H1 (cell line): ENCODE measurements around the gene IFIT5. TPM values are rescaled to one million over a fixed set of nuclear protein-coding genes. Genes with fewer than 3 reads are reported as not detected.

ENCODE experiments used
- BRCA1 ChIP-seq: IDR thresholded peaks from 2 replicates; pipeline ENCODE4 v1.6.1; 2012; ENCODE audit warnings: low read depth, low read length, improper control_type of control experiment
- CTCF ChIP-seq, 3 experiments: IDR thresholded peaks; 1 replicate in 2 of 3; 2 replicates in 1 of 3; pipeline versions ENCODE4 v1.5.1 to v1.6.1; 2011; ENCODE audit warnings: low read length in 3 of 3, mild to moderate bottlenecking in 3 of 3, inconsistent platforms in 2 of 3, low read depth in 1 of 3, moderate library complexity in 1 of 3; ENCODE audit not compliant: insufficient read depth in 1 of 3; ENCODE audit errors: control extremely low read depth in 1 of 3
- RNF2 ChIP-seq: fragments of 200-900, 300-1000 bp; sonication (generic); IDR thresholded peaks from 2 replicates; pipeline ENCODE4 v1.7.1; 2016; ENCODE audit warnings: borderline replicate concordance, low read depth, mild to moderate bottlenecking, antibody characterized with exemption, low read length; ENCODE audit not compliant: poor library complexity, severe bottlenecking; ENCODE audit errors: missing control alignments
- TAF1 ChIP-seq: IDR thresholded peaks from 2 replicates; pipeline ENCODE4 v1.6.1; 2011; ENCODE audit warnings: mild to moderate bottlenecking, low read depth, low read length
- TAF7 ChIP-seq: optimal IDR thresholded peaks from 2 replicates; pipeline ENCODE3; 2011; ENCODE audit warnings: low read depth, mild to moderate bottlenecking, inconsistent platforms, low read length, moderate library complexity, borderline replicate concordance
- polyA plus RNA-seq, 7 experiments: library from polyadenylated mRNA; depleted of rRNA in 3 of 7; stranded (reverse) in 5 of 7; unstranded in 2 of 7; fragments of >200 nt in 5 of 7; fragments of 200-250 nt in 2 of 7; gene quantifications; 1 replicate in 5 of 7; 2 replicates in 1 of 7; 4 replicates in 1 of 7; pipeline versions ENCODE4 v1.2.1 to v1.2.3, GENCODE V29; 2011 to 2013; ENCODE audit warnings: missing spikeins in 2 of 7, mixed read lengths in 2 of 7
- total RNA-seq: library from RNA; stranded (reverse); fragmentation: NEBNext Ultra II Directional; extraction: Animal tissue kit (Norgen Biotek cat#: 25700); gene quantifications from 2 replicates; pipeline ENCODE4 v1.2.1, GENCODE V29; 2021
- TF ChIP-seq, protein P1 (sequence below): IDR thresholded peaks from 2 replicates; pipeline ENCODE4 v1.6.1; 2012; ENCODE audit warnings: low read length, inconsistent platforms

The IFIT5 gene
- total and polyA plus RNA-seq, 2 of the 8 experiments (the other 6 are each of a cell fraction or from before 2014, with no cell fraction given), result 0.94 to 2.6 TPM

DNA sequence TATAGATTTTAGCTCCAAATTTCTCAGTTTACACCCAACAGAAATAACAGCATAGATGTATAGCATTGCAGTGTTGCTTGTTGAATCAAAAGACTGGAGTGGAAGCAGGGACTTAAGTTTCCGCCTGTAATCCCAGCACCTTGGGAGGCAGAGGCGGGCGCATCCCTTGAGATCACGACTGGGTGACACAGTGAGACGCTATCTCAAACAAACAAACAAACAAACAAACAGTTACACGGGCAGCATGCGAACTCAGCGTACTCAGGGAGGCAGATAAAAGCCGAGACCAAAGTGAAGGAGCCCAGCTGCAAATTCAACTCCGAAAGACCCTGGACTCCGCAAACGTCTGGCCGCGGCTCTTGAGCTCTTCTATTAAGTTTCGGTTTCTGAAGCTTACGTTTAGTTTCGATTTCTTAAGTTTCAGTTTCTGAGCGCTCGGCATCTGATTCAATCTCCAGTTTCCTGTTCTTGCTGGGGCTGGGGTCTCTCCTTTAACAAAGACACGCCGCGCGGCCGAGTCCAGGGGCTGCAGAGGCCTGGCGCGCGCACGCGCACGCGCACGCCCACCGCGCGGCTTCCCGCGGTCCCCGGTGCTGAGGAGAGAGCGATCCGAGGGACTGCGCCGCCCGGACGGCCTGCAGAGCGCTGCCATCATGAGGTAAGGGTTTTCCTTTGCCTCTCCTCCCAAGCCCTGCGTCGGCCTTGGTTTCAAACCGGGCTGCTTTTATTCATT lies at the start of gene IFIT5 (continued):
- no peak for TF ChIP-seq BRCA1
- TF ChIP-seq, protein P1, sequence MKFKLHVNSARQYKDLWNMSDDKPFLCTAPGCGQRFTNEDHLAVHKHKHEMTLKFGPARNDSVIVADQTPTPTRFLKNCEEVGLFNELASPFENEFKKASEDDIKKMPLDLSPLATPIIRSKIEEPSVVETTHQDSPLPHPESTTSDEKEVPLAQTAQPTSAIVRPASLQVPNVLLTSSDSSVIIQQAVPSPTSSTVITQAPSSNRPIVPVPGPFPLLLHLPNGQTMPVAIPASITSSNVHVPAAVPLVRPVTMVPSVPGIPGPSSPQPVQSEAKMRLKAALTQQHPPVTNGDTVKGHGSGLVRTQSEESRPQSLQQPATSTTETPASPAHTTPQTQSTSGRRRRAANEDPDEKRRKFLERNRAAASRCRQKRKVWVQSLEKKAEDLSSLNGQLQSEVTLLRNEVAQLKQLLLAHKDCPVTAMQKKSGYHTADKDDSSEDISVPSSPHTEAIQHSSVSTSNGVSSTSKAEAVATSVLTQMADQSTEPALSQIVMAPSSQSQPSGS, result no peak
- TF ChIP-seq TAF7, result no peak
- peak; percentile 79 for TF ChIP-seq TAF1
- TF ChIP-seq RNF2, result no peak
- peak in 1 of 3 experiments; percentile 6; a peak in 1 of 4 replicates for TF ChIP-seq CTCF (IDR thresholded peaks at IDR 0.05; ENCODE audit: control extremely low read depth in 1 of 3, insufficient read depth in 1 of 3, low read depth in 1 of 3, low read length in 3 of 3)
